ENCODE measurements around the gene LARP4B.

Gene LARP4B

DNA sequence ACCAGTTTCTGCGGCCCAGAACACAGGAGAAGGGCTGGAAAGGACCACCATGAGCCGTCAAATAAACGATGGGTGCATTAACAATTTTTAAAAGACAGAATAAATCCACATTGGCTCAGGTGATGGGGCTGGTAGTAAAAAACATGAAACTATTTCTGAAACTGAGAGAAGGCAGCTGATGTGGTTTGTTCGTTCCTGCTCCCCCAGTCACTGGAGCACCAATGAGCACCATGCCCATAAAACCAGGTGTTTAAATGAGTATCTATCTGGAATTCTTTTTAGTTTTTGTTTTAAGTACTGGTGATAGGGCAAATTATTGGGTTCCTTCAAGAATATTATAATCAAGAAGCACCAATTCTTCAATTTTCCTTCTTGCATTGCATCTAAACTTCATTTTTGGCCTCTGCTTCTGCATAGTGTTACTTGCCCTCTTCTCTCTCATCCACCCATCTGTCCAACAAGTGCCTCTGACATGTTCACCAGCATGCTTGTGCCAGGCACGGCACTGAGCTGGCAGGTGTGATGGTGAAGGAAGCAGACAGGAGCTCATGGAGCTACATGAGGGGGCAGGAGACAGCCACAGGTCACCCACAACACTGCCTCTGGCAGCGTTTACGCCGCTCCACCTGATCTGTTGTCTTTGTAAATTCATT lies 65.5 kb downstream of the LARP4B start:
- no peak for DNase-seq

DNA sequence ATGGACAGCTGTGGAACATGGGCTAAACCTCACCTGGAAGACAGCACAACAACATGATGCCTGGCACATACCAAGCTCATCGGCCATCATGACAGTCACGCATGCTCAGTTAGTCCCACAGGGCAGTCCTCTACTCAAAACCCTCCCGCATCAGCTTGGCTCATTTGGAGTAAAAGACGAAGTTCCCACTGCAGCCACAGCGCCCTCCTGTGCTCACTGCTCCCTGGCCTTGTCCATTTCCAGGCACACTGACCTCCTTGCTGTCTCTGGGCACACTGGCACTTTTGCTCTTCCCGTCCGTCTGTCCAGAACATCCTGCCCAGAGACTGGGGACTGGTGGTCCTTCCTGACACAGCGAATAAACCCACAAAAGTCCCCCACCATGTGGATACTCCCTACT lies 66.2 kb downstream of the LARP4B start:
- no peak for DNase-seq

DNA sequence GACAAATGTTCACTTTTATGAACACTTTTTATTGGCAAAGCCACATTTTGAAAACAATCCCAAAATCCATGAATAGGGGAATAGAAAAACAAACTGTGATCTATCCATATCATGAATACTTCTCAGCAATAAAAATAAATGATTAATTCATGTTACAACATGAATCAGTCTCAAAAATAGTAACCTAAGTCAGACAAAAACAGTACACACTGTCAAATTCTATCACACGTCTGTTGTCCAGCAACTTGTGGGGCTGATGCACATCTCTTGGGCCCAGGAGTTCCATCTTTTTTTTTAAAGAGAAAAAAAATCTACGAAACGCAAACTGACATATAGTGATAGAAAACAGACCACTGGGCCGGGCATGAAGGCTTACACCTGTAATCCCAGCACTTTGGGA lies 71.0 kb downstream of the LARP4B start:
- no peak for DNase-seq

GRCh38 chr10:856416-857157 lies 74.9 kb downstream of the LARP4B start:
- DNase-seq = peak; percentile 18

DNA sequence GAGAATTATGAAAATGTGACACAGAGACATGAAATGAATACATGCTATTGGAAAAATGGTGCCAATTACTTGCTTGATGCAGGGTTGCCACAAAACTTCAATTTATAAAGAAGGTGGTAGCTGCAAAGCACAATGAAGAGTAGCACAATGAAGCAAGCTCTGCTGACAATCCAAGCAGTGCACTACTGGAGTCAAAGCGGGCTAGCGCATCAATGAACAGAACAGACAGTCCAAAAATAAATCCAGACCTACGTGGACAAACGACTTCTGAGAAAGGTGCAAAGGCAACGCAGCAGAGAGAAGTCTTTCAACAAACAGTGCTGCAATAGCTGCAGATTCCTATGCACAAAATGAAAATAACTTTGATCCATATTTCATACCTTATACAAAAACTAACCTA lies 75.8 kb downstream of the LARP4B start:
- DNase-seq = no peak

DNA sequence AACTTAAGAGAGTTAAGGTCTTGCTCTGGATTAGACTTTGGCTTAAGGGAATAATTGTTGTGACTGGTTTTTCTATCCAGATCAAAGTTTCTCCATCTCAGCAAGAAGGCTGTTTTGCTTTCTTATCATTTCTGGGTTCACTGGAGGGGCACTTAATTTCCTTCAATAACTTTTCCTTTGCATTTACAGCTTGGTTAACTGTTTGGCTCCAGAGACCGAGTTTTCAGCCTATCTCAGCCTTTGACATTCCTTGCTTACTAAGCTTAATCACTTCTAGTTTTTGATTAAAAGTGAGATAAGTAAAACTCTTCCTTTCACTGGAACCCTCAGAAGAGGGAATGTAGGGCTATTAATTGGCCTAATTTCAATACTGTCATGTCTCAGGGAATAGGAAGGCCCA lies 76.4 kb downstream of the LARP4B start:
- DNase-seq = no peak

- DNase-seq = no peak
Observed at GRCh38 chr10:853017-853416, 78.5 kb downstream of the LARP4B start.

DNA sequence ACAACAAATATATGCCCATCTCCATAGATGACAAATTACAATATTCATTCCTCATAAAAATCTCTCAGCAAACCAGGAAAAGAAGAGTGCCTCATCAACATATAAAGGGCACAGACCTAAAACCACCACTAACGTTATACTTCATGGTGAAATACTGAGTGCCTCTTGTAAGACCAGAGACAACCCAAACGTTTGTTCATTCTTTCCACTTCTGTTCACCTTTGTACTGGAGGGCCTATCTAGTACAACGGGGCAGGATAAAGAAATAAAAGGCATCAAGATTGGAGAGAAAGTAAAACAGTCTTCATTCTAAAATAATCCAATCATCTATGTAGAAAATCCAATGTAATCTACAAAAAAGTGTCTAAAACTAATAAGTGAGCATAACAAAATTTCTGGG lies 79.1 kb downstream of the LARP4B start:
- DNase-seq = no peak

- DNase-seq = no peak
Observed at GRCh38 chr10:851901-852300, 79.6 kb downstream of the LARP4B start.

DNA sequence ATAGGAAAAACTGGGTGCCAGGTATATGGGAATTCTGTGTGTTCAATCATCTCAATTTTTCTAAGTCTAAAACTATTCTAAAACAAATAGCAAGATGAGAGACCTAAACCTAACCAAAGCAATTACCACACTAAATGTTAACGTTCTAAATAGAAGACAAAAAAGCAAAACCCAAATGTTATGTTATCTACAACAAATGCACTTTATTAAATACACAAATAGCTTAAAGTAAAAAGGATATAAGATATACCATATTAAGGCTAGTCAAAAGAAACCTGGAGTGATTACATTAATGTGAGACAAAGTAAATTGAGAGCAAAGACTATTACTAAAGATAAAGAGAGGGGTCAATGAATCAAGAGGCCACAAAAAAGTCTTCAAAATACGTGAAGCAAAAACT lies 81.4 kb downstream of the LARP4B start:
- DNase-seq = no peak

DNA sequence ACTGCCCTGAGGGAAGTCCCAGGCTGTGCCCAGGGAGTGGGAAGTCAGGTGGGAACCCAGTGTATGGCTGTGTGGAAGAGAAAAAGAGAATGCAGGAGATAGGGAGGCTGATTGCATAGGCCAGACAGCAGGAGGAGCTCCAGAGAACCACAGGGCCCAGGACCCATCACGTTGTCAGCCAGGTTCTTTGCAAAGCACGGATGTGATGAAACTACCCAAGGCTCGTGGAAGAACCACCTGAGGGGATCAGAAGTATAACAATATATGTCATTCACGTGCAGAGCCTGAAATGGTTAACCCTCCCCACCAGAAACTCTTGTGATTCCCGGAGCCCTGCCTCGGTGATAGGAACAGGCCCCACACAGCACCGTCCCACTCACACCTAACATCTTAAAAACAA lies 83.6 kb downstream of the LARP4B start:
- DNase-seq = no peak

DNA sequence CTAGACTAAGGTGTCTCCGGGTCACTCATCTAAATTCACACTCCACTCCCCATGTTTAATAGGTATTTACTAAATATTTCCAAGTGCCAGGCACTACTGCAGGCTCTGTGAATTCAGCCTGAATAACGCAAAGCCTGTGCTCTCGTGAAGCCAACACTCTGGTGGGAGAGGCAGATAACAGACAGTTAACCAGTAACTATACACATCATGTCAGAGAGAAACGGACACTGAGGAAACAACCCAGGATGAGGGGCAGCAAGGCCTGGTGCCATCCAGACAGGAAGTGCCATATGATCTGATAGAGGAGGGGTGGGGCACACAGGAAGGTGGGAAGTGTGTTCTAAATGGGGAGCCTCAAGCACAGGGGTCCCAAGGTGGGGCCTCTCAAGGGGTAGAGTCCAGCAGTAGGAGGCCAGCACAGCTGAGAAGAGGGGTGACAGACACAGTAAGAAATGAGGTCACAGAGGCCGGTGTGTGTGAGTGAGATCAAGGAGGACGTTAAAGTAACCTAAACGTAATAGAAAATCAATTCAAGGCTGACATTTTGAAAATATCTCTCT lies 85.3 kb downstream of the LARP4B start:
- DNase-seq = no peak

DNA sequence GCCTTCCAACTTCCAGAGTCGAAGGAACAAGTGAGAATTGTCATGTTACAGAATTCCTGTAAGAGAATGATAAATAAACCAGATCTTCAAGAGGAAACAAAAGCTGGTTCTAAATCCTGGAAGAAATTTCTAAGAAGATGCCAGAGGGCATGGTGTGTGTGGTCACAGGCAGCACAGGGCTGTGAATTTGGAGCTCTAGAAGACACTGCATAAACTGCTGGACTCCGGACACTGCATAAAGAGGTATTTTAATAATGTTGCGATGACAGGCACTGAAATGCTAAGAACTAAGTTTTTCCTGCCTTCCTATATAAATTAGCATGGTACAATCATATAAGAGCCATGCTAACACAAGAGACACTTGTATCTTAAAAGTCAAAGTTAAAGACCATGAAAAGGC lies 86.0 kb downstream of the LARP4B start:
- DNase-seq = no peak

DNA sequence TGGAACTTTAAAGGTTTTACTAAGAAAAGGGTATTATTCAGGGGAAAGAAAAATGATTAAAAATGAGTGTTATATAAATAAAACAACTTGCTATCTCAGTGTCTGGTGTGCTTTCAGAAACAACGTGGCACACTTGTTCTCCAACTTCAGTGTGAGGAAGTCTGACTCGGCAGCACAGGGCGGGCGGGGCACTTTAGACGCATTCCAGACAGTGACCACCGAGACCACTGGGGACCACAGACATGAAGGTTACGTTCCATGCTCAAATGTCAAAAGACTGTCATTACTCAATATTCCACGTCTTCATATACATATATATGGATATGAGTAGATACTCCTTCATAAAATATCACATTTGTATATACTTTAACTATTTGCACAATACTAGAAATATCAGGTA lies 87.0 kb downstream of the LARP4B start:
- peak; percentile 18 for DNase-seq

GRCh38 chr10:843703-844102 lies 87.8 kb downstream of the LARP4B start:
- no peak for DNase-seq

GRCh38 chr10:842795-843194 lies 88.7 kb downstream of the LARP4B start:
- no peak for DNase-seq

- no peak for DNase-seq
Observed at GRCh38 chr10:841535-841934, 90.0 kb downstream of the LARP4B start.

DNA sequence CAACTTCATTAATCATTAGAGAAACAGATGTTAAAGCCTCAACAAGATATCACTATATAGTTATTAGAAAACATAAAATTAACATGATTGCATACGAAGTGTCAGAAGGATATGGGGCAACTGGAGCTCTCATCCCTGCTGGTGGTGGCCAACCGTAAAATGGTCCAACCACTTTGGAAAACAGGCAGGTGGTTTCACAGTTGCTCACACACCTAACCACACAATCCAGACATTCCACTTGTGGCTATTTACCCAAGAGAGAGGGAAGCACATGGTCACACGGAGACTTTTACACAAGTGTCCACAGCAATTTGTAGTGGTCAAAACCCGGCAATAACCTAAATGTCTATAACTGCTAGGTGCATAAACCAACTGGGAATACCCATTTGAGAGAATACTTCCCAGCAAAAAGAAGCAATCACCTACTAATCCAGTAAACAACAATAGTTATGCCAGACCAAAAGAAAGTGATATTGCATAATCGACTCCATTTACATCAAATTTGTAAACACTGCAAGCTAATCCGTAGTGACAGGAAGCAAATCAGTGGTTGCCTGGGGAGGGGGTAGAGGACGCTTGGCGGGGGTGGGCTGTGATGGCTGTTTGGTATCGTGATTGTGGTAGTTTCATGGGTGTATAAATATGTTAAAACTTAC lies 91.8 kb downstream of the LARP4B start:
- DNase-seq = no peak

DNA sequence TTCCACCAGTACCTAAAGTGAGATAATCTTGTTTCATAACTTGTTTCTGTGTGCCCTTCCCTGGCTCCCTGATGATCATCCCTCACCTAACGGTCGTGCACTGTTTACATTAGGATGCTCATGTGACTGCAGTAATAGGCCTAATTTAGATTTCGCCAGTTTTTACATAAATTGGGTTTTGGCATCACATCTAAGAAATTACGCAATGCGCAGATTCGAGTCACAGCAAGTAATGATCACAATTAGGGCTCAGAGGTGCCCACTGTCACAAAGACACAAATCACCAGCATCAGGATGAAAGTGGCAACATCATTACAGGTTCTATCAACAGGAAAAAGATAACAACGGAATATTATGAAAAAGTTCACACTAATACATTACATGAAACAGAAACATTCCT lies 94.7 kb downstream of the LARP4B start:
- DNase-seq = no peak

GRCh38 chr10:834493-834892 lies 97.0 kb downstream of the LARP4B start:
- DNase-seq = no peak

DNA sequence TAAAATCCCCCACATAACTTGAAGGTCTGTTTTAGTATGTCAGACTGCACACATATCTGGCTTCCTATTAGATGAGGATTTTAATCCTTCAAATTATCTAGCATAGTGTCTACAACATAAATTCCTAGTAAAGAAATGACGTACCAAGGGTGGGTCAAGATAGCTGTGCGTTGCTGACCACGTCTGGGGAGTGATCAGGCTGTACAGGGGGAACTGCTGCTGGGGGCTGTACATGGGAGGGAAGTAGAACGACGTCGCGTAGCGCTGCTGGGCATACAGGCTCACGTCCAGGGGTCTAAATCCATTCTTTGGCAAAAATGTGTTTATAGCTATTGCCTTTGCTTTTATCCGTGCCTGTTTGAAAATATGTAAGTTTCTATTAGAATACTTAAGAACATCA lies 102.3 kb downstream of the LARP4B start:
- no peak for DNase-seq

GRCh38 chr10:828191-828590 lies 103.3 kb downstream of the LARP4B start:
- DNase-seq = no peak

DNA sequence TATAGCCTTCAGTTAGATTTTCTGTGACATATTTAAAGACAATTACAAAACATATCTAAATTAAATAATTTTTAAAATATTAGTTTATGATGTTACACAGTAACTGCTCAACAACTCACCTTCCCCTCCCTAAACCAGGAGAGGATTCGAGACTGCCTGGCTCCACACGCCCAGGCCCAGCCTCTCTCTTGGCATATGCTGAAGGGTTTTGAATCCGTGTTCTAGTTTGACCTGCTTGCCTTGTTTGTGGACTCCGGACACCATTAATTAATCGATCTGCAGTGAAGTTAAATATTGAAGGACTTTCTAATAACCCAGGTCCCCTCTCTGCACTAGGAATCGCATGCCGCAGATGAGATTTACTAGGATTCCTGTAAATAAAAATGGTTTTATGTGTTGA lies 106.6 kb downstream of the LARP4B start:
- DNase-seq = no peak

DNA sequence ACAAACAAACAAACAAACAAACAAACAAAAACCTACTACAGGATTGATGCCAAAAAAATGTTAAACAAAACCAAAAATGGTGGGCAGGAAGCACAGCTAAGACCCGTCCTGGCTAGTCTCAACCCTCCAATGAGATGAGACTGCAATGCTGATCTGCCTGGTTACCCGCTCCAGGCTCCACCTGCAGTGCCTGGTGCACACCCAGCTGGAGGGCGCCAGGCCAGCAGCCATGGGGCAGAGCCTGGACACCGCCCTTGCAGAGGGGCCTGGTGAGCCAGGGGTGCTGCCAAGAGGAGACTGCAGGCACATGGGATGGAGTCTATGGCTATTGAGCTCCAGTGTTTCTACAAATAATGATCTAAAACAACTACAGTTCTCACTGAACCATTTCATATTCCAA lies 107.0 kb downstream of the LARP4B start:
- DNase-seq = no peak

Measured in fibroblast of skin of right quadriceps (primary cell).